Measurements from ENCODE around the gene MRPS2.
"Not testable (repeated sequence)": the region's sequence is repeated elsewhere in the genome, so short reads cannot be mapped to it uniquely, and the experiment has no call there.

The MRPS2 gene

GRCh38 chr9:135500525-135501260, at the start of gene MRPS2:
Gene MRPS2, plus strand, starts transcription at chr9:135500682. Its CDS starts 29 bp downstream, at chr9:135500711.
- peak; percentile 80 for DNase-seq (ENCODE audit: low spot score)

GRCh38 chr9:135450956-135451355, 49.5 kb upstream of the MRPS2 start:
- no peak for DNase-seq (ENCODE audit: low spot score)

GRCh38 chr9:135451909-135452308, 48.6 kb upstream of the MRPS2 start:
- DNase-seq (ENCODE audit: low spot score) = not testable (repeated sequence)

GRCh38 chr9:135454737-135455136, 45.7 kb upstream of the MRPS2 start:
- DNase-seq (ENCODE audit: low spot score) = no peak

GRCh38 chr9:135455401-135456030, 45.0 kb upstream of the MRPS2 start:
- no peak for DNase-seq (ENCODE audit: low spot score)

- no peak for DNase-seq (ENCODE audit: low spot score)
These were observed 43.9 kb upstream of the MRPS2 start for GRCh38 chr9:135456436-135457104.

GRCh38 chr9:135458478-135458877, 42.0 kb upstream of the MRPS2 start:
- not testable (repeated sequence) for DNase-seq (ENCODE audit: low spot score)

- no peak for DNase-seq (ENCODE audit: low spot score)
These were observed 38.5 kb upstream of the MRPS2 start for GRCh38 chr9:135461936-135462335.

- no peak for DNase-seq (ENCODE audit: low spot score)
These were observed 37.3 kb upstream of the MRPS2 start for GRCh38 chr9:135463140-135463539.

GRCh38 chr9:135464181-135464580, 36.3 kb upstream of the MRPS2 start:
- DNase-seq (ENCODE audit: low spot score) = no peak

GRCh38 chr9:135468854-135469521, 31.5 kb upstream of the MRPS2 start:
- no peak for DNase-seq (ENCODE audit: low spot score)

GRCh38 chr9:135471791-135472640, 28.5 kb upstream of the MRPS2 start:
- no peak for DNase-seq (ENCODE audit: low spot score)

GRCh38 chr9:135473972-135474543, 26.4 kb upstream of the MRPS2 start:
- no peak for DNase-seq (ENCODE audit: low spot score)

- DNase-seq (ENCODE audit: low spot score) = no peak
These were observed 25.6 kb upstream of the MRPS2 start for GRCh38 chr9:135474915-135475314.

GRCh38 chr9:135476561-135477355, 23.7 kb upstream of the MRPS2 start:
- DNase-seq (ENCODE audit: low spot score) = no peak

- no peak for DNase-seq (ENCODE audit: low spot score)
These were observed 22.3 kb upstream of the MRPS2 start for GRCh38 chr9:135478191-135478590.

GRCh38 chr9:135478829-135479468, 21.5 kb upstream of the MRPS2 start:
- DNase-seq (ENCODE audit: low spot score) = peak; percentile 41

- no peak for DNase-seq (ENCODE audit: low spot score)
These were observed 20.9 kb upstream of the MRPS2 start, which contains the start of gene PPP1R26 for GRCh38 chr9:135479469-135480052. Gene PPP1R26, plus strand, starts transcription at chr9:135479782. Its CDS starts 4,729 bp downstream, at chr9:135484511.
